NCI-H146 (cell line): Measurements from ENCODE around the gene CCDC33.
A peak's percentile ranks its signal among the peaks of the same experiment; 100 is the strongest.
"Not testable (repeated sequence)": the region's sequence is repeated elsewhere in the genome, so short reads cannot be mapped to it uniquely, and the experiment has no call there.

Experiments used
- DNase-seq: peaks from one replicate; lab custom pipeline; 2025; lab: John Stamatoyannopoulos, UW

Gene CCDC33

GRCh38 chr15:74334127-74334526 is 98.0 kb downstream of the CCDC33 start:
- no peak for DNase-seq

DNA sequence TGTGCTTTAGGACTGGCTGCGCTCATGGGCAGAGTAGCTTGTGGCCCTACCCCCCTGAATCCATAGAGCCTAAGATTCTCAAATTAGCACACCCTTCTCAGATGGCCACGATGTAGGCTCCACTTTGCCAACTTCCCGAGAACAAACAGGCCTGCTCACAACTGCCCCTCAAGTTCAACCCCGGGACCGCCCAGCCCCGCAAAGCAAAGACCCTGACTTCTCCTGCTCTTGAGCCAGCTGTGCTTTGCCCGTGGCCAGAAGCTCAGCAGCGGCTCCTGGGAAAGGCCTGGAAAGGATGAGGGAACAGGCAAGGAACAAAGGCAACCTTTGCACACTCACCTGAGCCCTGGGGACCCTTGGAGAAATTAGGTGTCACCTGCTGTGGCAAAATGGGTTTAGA is 99.3 kb downstream of the CCDC33 start:
- DNase-seq, result no peak

- DNase-seq, result no peak
These were observed 100.2 kb downstream of the CCDC33 start for GRCh38 chr15:74336061-74337005.

DNA sequence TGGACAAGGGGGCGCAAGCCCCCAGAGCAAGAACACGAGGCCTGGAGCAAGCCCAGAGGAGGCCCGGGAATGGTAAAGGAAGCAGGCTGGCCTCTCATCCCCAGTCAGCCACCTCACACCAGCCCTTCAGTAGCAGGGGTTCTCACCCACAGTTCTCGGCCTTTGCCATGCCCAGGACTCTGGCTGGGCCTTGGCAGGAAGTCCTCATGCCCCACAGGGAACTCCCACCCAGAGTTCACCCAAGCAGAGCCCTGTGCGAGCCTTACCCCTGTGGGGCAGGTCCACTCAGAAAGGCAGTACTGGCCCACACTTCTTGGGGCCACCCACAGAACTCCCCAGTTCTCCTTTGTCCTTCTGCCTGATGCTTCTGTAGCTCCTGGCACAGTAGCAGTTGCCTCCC is 101.0 kb downstream of the CCDC33 start:
- DNase-seq, result no peak

- DNase-seq, result no peak
These were observed 101.6 kb downstream of the CCDC33 start for GRCh38 chr15:74337607-74338211.

GRCh38 chr15:74338676-74339075 is 102.5 kb downstream of the CCDC33 start:
- DNase-seq, result no peak

GRCh38 chr15:74339371-74339770 is 103.2 kb downstream of the CCDC33 start:
- DNase-seq, result no peak

DNA sequence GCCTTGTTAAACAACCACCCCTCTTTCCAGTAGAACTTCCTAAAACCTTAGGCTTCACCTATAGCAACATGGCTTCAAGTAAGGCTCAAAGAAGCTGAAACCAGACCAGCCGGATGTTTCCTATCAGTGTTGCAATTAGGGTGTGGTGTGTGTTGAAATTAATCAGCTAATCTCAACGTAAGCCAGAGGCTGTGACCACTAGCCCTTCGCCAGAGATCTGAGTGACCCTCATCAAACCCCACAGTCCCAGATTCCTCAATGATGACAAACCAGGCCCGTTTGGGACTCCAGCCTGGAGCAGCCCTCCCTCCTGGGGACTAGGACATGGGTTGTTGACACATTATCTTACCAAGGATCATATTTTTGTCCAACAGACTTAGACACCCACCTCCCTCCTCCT is 104.0 kb downstream of the CCDC33 start:
- no peak for DNase-seq

DNA sequence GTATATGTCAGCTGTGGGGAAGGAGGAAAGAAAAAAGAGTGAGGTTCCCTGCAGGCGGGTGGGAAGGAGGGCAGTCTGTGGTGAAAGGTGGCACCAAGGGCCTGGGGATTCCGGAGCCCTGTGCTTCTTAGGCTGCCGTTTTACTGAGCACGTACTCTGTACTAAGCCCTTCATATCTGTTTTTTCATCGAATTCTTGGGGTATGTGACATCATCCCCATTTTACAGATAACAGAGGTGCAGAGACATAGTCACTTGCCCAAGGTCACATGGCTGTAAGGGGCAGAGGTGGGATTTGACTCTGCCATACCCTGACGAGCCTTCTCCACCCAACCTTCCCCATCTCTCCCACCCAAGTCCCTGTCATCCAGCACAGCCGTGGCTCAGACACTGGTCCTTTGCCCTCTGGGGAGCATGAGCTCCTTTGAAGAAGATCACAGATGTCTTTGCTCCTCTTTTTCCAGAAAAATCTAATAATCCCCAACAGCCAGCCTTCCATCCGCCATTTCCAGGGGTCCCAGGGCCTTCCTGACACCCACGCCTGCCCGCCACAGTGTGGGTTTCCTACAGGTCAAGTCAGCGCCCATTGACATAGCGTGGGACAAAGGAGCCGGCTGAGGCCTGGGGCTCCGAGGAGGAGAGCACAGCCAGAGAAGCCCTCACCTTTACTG is 107.1 kb downstream of the CCDC33 start:
- no peak for DNase-seq

DNA sequence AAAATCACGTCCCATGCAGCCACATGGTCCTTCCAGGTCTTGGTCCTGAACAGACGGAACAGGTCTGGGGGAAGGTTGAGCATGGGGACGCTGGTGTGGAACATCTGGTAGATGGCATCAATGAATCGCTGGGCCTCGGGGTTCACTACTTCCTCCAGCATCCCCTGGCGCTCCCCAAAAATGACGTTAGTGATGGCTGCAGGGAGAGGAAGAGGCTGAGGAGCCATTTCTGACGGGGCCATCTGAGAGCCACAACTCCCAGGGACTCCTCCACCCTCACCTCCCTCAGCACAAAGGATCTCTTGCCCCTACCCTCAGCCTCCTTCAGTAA is 107.6 kb downstream of the CCDC33 start:
- DNase-seq, result no peak

GRCh38 chr15:74345051-74345450 is 108.9 kb downstream of the CCDC33 start:
- DNase-seq, result no peak

GRCh38 chr15:74347757-74348250 is 111.7 kb downstream of the CCDC33 start:
- no peak for DNase-seq

GRCh38 chr15:74349241-74349778 is 113.2 kb downstream of the CCDC33 start:
- peak; percentile 6 for DNase-seq

DNA sequence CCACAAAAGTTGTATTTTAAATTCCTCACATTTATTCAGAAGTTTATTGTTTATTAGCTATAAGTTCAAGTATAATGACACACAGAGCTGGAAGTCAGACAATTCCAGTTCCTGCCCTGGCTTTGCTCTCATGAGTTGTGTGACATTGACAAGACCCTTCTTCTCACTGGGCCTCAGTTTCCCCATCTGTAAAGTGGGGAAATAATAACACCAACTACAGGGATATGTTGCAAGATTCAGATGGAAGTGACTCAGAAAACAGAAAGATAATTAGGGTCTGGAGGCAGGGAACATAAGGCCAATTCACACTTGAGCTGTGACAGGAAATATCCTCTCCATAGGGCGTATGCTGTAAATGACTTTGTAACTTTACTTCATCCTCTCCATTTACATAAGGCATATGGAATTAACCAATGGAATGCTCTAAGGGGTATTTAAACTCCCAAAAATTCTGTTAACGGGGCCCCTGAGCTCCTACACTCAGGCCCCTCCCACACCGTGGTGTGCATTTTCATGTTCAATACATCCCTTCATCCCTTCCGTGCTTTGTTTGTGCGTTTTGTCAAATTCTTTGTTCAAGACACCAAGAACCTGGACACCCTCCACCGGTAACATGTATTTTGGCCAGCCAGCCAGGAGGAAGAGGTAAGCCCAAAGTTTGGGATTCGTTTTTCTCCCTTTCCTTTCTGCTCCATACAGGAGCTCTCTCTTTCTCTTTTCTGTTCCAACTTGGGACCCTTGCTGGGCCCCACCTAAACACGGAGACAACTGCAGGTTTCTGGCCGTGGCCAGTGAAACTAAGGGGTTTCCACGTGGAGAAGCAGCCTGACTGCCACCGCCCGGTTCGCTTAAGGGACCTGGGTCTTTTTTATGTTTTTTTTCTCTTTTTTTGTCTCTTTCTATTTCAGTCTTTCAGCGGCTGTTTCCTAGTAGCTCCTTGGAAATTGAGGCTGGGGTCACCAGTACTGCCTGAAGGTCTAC is 114.5 kb downstream of the CCDC33 start:
- no peak for DNase-seq

GRCh38 chr15:74351670-74352069 is 115.5 kb downstream of the CCDC33 start:
- DNase-seq, result no peak

DNA sequence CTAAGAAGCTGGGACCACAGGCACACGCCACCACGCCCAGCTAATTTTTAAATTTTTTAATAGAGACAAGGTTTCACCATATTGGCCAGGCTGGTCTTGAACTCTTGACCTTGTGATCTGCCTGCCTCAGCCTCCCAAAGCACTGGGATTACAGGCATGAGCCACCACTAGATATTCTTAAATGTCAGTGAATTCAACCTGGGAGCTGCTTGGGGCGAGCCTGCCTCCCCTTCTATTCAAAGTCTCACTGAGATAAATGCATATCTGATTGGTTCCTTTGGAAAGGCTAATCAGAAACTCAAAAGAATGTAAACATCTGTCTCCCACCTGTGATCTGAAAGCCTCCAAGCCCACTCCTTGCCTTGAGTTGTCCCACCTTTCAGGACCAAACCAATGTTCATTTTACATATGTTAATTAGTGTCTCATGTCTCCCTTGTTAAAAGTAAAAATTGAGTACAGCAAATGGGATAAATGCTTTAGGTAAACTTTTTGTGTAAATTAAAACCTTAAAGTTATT is 116.3 kb downstream of the CCDC33 start:
- no peak for DNase-seq

- not testable (repeated sequence) for DNase-seq
These were observed 117.9 kb downstream of the CCDC33 start for GRCh38 chr15:74353992-74354391.

DNA sequence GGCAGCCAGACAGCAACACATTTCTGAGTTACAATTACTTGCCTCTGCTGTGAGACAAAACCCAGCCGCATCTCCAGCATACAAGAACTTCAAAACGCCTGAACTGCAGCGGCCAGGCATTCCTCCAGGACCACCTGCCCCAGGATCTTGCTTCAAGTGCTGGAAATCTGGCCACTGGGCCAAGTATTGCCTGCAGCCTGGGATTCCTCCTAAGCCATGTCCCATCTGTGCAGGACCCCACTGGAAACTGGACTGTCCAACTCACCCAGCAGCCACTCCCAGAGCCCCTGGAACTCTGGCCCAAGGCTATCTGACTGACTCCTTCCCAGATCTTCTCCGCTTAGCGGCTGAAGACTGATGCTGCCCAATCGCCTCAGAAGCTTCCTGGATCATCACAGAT is 119.9 kb downstream of the CCDC33 start:
- DNase-seq, result not testable (repeated sequence)

DNA sequence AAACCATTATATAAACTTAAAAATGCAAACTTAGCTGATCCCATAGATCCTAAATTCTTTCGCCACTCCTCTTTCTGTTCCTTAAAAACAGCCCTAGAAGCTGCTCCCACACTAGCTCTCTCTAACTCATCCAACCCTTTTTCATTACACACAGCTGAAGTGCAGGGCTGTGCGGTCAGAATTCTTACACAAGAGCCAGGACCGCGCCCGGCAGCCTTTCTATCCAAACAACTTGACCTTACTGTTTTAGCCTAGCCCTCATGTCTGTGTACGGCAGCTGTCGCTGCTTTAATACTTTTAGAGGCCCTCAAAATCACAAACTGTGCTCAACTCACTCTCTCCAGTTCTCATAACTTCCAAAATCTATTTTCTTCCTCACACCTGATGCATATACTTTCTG is 121.4 kb downstream of the CCDC33 start:
- not testable (repeated sequence) for DNase-seq

DNA sequence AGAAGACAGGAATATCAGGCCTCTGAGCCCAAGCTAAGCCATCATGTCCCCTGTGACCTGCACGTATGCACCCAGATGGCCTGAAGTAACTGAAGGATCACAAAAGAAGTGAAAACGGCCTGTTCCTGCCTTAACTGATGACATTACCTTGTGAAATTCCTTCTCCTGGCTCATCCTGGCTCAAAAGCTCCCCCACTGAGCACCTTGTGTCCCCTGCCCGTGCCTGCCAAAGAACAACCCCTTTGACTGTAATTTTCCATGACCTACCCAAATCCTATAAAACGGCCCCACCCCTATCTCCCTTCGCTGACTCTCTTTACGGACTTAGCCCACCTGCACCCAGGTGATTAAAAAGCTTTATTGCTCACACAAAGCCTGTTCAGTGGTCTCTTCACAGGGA is 123.2 kb downstream of the CCDC33 start:
- DNase-seq, result not testable (repeated sequence)

- not testable (repeated sequence) for DNase-seq
These were observed 124.7 kb downstream of the CCDC33 start for GRCh38 chr15:74360855-74361254.
